BLaER1 treated with 17β-estradiol and CSF1 and Interleukin-3, amounts not matched to agents 10 nM and 100 nM (cell line): ENCODE data around the gene WNT7A.
A peak's percentile ranks its signal among the peaks of the same experiment; 100 is the strongest.
"Not testable (repeated sequence)": the region's sequence is repeated elsewhere in the genome, so short reads cannot be mapped to it uniquely, and the experiment has no call there.

ENCODE experiments used
- H3K27ac ChIP-seq, 11 experiments: shearing (Covaris generic); formaldehyde crosslinking; 2 replicates each; pipeline ENCODE4 v1.8.1; 2022
- H3K27me3 ChIP-seq, 11 experiments: shearing (Covaris generic); formaldehyde crosslinking; 2 replicates each; pipeline ENCODE4 v1.8.1; 2022
- H3K36me3 ChIP-seq, 11 experiments: shearing (Covaris generic); formaldehyde crosslinking; 2 replicates each; pipeline ENCODE4 v1.8.1; 2022
- H3K4me1 ChIP-seq, 10 experiments: shearing (Covaris generic); formaldehyde crosslinking; 2 replicates each; pipeline ENCODE4 v1.8.1; 2022
- H3K4me2 ChIP-seq, 11 experiments: shearing (Covaris generic); formaldehyde crosslinking; 2 replicates each; pipeline ENCODE4 v1.8.1; 2022
- H3K4me3 ChIP-seq, 10 experiments: shearing (Covaris generic); formaldehyde crosslinking; 2 replicates each; pipeline ENCODE4 v1.8.1; 2022
- H3K9ac ChIP-seq, 11 experiments: shearing (Covaris generic); formaldehyde crosslinking; 2 replicates each; pipeline ENCODE4 v1.8.1; 2022
- H3K9me3 ChIP-seq, 11 experiments: shearing (Covaris generic); formaldehyde crosslinking; replicated peaks in 1 of 11; 2 replicates each; pipeline ENCODE4 v1.8.1; 2022
- H4K20me1 ChIP-seq, 11 experiments: shearing (Covaris generic); formaldehyde crosslinking; 2 replicates each; pipeline ENCODE4 v1.8.1; 2022
- Cebpa-rat ChIP-seq, 11 experiments: shearing (Covaris generic); IDR thresholded peaks; 2 replicates each; pipeline ENCODE4 v1.8.1; 2022

WNT7A gene

GRCh38 chr3:13879946-13880810, at the start of gene WNT7A:
WNT7A (minus strand) TSS chr3:13880071; CDS start chr3:13879816, 255 bp downstream.
- no peak within 1 kb of the TSS for H3K4me2 ChIP-seq
- H3K4me1 ChIP-seq: no peaks in the 10 kb centered on the region
- no peak within 1 kb of the TSS for H3K9ac ChIP-seq
- H3K27me3 ChIP-seq: peaks cover 64 to 92% (median 88%) of the 10 kb centered on the region in 11 experiments
- TF ChIP-seq Cebpa-rat (IDR thresholded peaks at IDR 0.05): no peak
- H3K9me3 ChIP-seq: peaks cover 0 to 34% (median 19%) of the 10 kb centered on the region in 11 experiments; a peak in 16 of 22 replicates
- 0 out of 20 replicates have a peak within 1 kb of the TSS, but pooled peaks of 1 of the 10 experiments have one; percentile 2 for H3K4me3 ChIP-seq
- peaks cover 0 to 25% (median 0%) of the 10 kb centered on the region in 11 experiments; a peak in 7 of 22 replicates for H4K20me1 ChIP-seq
- no peaks in the 10 kb centered on the region for H3K36me3 ChIP-seq
- H3K27ac ChIP-seq: no peak within 1 kb of the TSS

GRCh38 chr3:13928741-13929140, 48.9 kb upstream of the WNT7A start:
- H3K36me3 ChIP-seq, H4K20me1 ChIP-seq, H3K4me2 ChIP-seq, H3K4me3 ChIP-seq, H3K27ac ChIP-seq, H3K27me3 ChIP-seq, H3K9ac ChIP-seq, H3K4me1 ChIP-seq: not testable (repeated sequence)
- H3K9me3 ChIP-seq: peaks cover 20 to 36% (median 25%) of the 10 kb centered on the region in 11 experiments

GRCh38 chr3:13927295-13927694, 47.4 kb upstream of the WNT7A start:
- no peak overlapping the region for H3K4me3 ChIP-seq
- H3K27me3 ChIP-seq: no peaks in the 10 kb centered on the region
- no peak overlapping the region for H3K9ac ChIP-seq
- no peak overlapping the region for H3K27ac ChIP-seq
- H3K36me3 ChIP-seq: no peaks in the 10 kb centered on the region; a peak in 2 of 22 replicates
- no peaks in the 10 kb centered on the region for H4K20me1 ChIP-seq
- peaks cover 24 to 50% (median 30%) of the 10 kb centered on the region in 11 experiments for H3K9me3 ChIP-seq
- peaks cover 0 to 5% (median 0%) of the 10 kb centered on the region in 10 experiments; a peak in 3 of 20 replicates for H3K4me1 ChIP-seq
- no peak overlapping the region for H3K4me2 ChIP-seq
- no peak for TF ChIP-seq Cebpa-rat (IDR thresholded peaks at IDR 0.05)

GRCh38 chr3:13916375-13916774, 36.5 kb upstream of the WNT7A start:
- Histone ChIP-seq H3K9ac (no peak overlapping the region), H3K27me3 (no peaks in the 10 kb centered on the region), H3K9me3 (peaks cover 24 to 88% (median 40%) of the 10 kb centered on the region in 11 experiments), H3K4me3 (no peak overlapping the region), H3K27ac (no peak overlapping the region), H3K4me1 (no peaks in the 10 kb centered on the region), H3K4me2 (no peak overlapping the region), H4K20me1 (no peaks in the 10 kb centered on the region), H3K36me3 (no peaks in the 10 kb centered on the region; a peak in 1 of 22 replicates)
- TF ChIP-seq Cebpa-rat (IDR thresholded peaks at IDR 0.05): no peak

GRCh38 chr3:13902648-13903238, 22.9 kb upstream of the WNT7A start:
- Histone ChIP-seq H3K4me2 (no peak overlapping the region), H4K20me1 (no peaks in the 10 kb centered on the region), H3K4me1 (peaks cover 0 to 7% (median 0%) of the 10 kb centered on the region in 10 experiments; a peak in 5 of 20 replicates), H3K36me3 (peaks cover 0 to 19% (median 0%) of the 10 kb centered on the region in 11 experiments; a peak in 7 of 22 replicates), H3K9ac (no peak overlapping the region), H3K4me3 (no peak overlapping the region), H3K27me3 (no peaks in the 10 kb centered on the region), H3K27ac (no peak overlapping the region), H3K9me3 (peaks cover 79 to 100% (median 85%) of the 10 kb centered on the region in 11 experiments)
- TF ChIP-seq Cebpa-rat (IDR thresholded peaks at IDR 0.05): no peak

- H3K36me3 ChIP-seq: peaks cover 0 to 19% (median 0%) of the 10 kb centered on the region in 11 experiments; a peak in 7 of 22 replicates
- H3K27ac ChIP-seq: no peak overlapping the region
- H3K4me2 ChIP-seq: no peak overlapping the region
- no peak overlapping the region for H3K4me3 ChIP-seq
- peaks cover 77 to 97% (median 81%) of the 10 kb centered on the region in 11 experiments for H3K9me3 ChIP-seq
- peaks cover 0 to 8% (median 0%) of the 10 kb centered on the region in 10 experiments; a peak in 5 of 20 replicates for H3K4me1 ChIP-seq
- no peak for TF ChIP-seq Cebpa-rat (IDR thresholded peaks at IDR 0.05)
- H3K9ac ChIP-seq: no peak overlapping the region
- H4K20me1 ChIP-seq: no peaks in the 10 kb centered on the region
- no peaks in the 10 kb centered on the region for H3K27me3 ChIP-seq
Measured at GRCh38 chr3:13901935-13902584, 22.2 kb upstream of the WNT7A start.

- TF ChIP-seq Cebpa-rat (IDR thresholded peaks at IDR 0.05): no peak
- no peaks in the 10 kb centered on the region for H3K27me3 ChIP-seq
- no peak overlapping the region for H3K4me3 ChIP-seq
- peaks cover 6 to 24% (median 12%) of the 10 kb centered on the region in 10 experiments; a peak in 19 of 20 replicates for H3K4me1 ChIP-seq
- no peak overlapping the region for H3K9ac ChIP-seq
- peaks cover 40 to 60% (median 44%) of the 10 kb centered on the region in 11 experiments for H3K9me3 ChIP-seq
- H3K4me2 ChIP-seq: peak overlapping the region in 2 of 11 experiments; percentile 10 to 11; a peak in 2 of 22 replicates
- no peak overlapping the region for H3K27ac ChIP-seq
- peaks cover 0 to 10% (median 0%) of the 10 kb centered on the region in 11 experiments; a peak in 1 of 22 replicates for H3K36me3 ChIP-seq
- no peaks in the 10 kb centered on the region for H4K20me1 ChIP-seq
Measured at GRCh38 chr3:13898346-13898745, 18.5 kb upstream of the WNT7A start.

- Histone ChIP-seq H3K9me3 (peaks cover 22 to 54% (median 28%) of the 10 kb centered on the region in 11 experiments), H3K27me3 (no peaks in the 10 kb centered on the region), H3K4me1 (peaks cover 7 to 25% (median 13%) of the 10 kb centered on the region in 10 experiments), H3K4me3 (peak overlapping the region; percentile 53 to 74 (median 64); a peak in 19 of 20 replicates), H3K27ac (no peak overlapping the region), H3K4me2 (peak overlapping the region; percentile 86 to 100 (median 97)), H3K36me3 (0 out of 22 replicates have a peak, but pooled peaks cover 0 to 4% (median 0%) of the 10 kb centered on the region in 11 experiments), H3K9ac (peak overlapping the region; percentile 68 to 87 (median 80); a peak in 19 of 22 replicates), H4K20me1 (no peaks in the 10 kb centered on the region)
- TF ChIP-seq Cebpa-rat (IDR thresholded peaks at IDR 0.05): no peak
Measured at GRCh38 chr3:13896473-13897154, 16.7 kb upstream of the WNT7A start.
